GM12878 (cell line): ENCODE results near the gene MAPK8IP1.

ENCODE experiments used
- CTCF ChIP-seq, 3 experiments: IDR thresholded peaks in 2 of 3; conservative IDR thresholded peaks in 1 of 3; 2 replicates each; pipeline ENCODE4 v1.5.1; 2011; ENCODE audit warnings: low read depth in 3 of 3, low read length in 3 of 3, mild to moderate bottlenecking in 3 of 3, control low read depth in 2 of 3, moderate library complexity in 2 of 3, inconsistent platforms in 1 of 3, mixed read lengths in 1 of 3; ENCODE audit not compliant: control insufficient read depth in 2 of 3, insufficient read depth in 1 of 3; ENCODE audit errors: extremely low read depth in 1 of 3
- KDM1A ChIP-seq: fragments of 200-600 bp; sonication (generic); IDR thresholded peaks from 2 replicates; pipeline ENCODE4 v1.6.1; 2016; ENCODE audit warnings: borderline replicate concordance
- POLR2A ChIP-seq: IDR thresholded peaks from 2 replicates; pipeline ENCODE4 v1.6.1; 2011; ENCODE audit warnings: low read depth, mild to moderate bottlenecking, low read length
- YY1 ChIP-seq: IDR thresholded peaks from 2 replicates; pipeline ENCODE4 v1.6.1; 2011; ENCODE audit warnings: low read depth, mild to moderate bottlenecking, low read length
- ZBTB11 ChIP-seq: fragments of 450-650 bp; formaldehyde crosslinking; IDR thresholded peaks from 2 replicates; pipeline ENCODE4 v1.5.0; 2022; ENCODE audit warnings: mild to moderate bottlenecking, missing genetic modification characterization

GRCh38 chr11:45948356-45948755, 62.9 kb downstream of the MAPK8IP1 start:
- TF ChIP-seq CTCF (IDR thresholded peaks at IDR 0.05 in 2 of 3, conservative IDR thresholded peaks at IDR 0.05 in 1 of 3; ENCODE audit: control insufficient read depth in 2 of 3, extremely low read depth in 1 of 3, insufficient read depth in 1 of 3, low read depth in 3 of 3, low read length in 3 of 3) (no peak), ZBTB11 (CRISPR knock-in tag) (no peak), KDM1A (no peak), YY1 (no peak), POLR2A (no peak)
